ENCODE measurements around the gene EFHC1.

The EFHC1 gene

GRCh38 chr6:52531396-52531795 lies 111.3 kb downstream of the EFHC1 start:
- no peak for DNase-seq (ENCODE audit: low read depth, low spot score)

GRCh38 chr6:52531834-52532233 lies 111.7 kb downstream of the EFHC1 start:
- H3K4me3 ChIP-seq (ENCODE audit: low read length): no peak overlapping the region
- no peak for DNase-seq (ENCODE audit: low read depth, low spot score)

More at GRCh38 chr6:52531396-52531795, 111.3 kb downstream of the EFHC1 start:
- H3K4me3 ChIP-seq (ENCODE audit: low read length): no peak overlapping the region

DNA sequence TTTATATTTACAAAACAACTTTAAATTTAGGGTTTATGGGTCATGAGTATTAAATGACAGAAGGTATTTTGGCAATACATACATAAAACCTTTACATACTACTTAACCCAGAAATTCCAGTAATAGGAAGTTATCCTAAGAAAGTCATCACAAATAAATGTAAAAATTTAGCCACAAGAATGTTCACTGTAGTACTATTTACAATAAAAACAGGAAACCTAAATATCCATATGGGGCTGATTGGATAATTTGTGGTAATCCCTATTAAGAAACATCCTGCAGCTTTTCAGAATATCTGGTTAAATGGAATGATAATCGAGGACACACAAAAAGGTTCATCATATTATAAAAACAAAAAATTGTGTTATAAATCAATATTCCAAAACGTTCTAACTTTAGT lies 112.3 kb downstream of the EFHC1 start:
- DNase-seq (ENCODE audit: low read depth, low spot score): no peak
- no peak overlapping the region for H3K4me3 ChIP-seq (ENCODE audit: low read length)

DNA sequence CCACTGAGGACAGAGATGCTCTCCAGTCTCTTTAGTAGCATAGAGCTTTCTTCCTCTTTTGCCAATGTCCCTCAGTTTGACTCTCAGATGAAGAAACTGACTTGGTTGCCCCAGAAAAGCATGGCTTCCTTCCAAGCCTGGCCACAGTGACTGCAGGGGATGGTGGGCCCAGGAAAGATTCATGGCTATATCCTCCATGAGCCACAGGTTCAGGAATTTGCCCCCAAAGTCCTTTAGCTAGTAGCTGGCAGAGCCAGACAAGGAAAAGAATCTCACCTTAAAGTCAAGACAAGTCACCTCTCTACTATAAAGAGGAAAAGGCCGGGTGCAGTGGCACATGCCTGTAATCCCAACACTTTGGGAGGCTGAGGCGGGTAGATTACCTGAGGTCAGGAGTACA lies 113.3 kb downstream of the EFHC1 start:
- no peak overlapping the region for H3K4me3 ChIP-seq (ENCODE audit: low read length)
- no peak for DNase-seq (ENCODE audit: low read depth, low spot score)

GRCh38 chr6:52534363-52534762 lies 114.2 kb downstream of the EFHC1 start:
- no peak for DNase-seq (ENCODE audit: low read depth, low spot score)
- H3K4me3 ChIP-seq (ENCODE audit: low read length): no peak overlapping the region

GRCh38 chr6:52534966-52535390 lies 114.8 kb downstream of the EFHC1 start:
- peak overlapping the region; percentile 11 for H3K4me3 ChIP-seq (ENCODE audit: low read length)
- DNase-seq (ENCODE audit: low read depth, low spot score): peak; percentile 92

DNA sequence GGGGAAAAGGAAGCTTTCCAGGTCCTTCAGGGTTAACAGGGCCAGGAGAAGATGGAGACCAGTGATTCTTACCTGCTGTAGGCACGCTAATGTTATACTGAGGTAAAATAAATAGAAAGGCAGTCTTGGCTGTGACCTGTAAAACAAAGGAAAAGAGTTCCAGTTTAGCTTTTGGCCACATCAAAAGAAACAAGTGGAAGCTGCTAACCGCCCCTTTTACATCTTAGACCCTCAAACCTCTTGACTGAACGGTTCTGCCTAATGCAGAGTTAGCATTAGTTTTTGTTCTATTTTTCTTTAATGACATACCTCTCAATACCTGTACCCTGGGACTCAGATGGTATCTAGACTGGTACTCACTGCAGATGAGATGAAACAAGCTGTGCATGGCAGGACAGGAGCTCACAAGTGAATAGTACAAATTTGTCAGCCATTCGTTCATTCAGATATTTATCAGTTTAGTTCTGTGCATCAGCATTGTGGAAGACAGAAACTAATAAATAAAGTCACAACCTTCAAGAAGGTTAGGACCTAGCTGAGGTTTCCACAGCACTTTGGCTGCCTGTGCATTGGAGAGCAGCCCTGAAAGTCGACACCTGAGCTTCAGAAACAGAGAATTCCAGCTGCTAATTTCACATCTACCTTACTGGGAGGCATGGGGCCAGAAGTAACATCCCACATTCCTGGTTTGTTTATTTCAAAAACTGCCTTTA lies 115.7 kb downstream of the EFHC1 start:
- DNase-seq (ENCODE audit: low read depth, low spot score): peak; percentile 88
- peak overlapping the region; percentile 25 for H3K4me3 ChIP-seq (ENCODE audit: low read length)

GRCh38 chr6:52536424-52536916 lies 116.3 kb downstream of the EFHC1 start:
- peak; percentile 43 for DNase-seq (ENCODE audit: low read depth, low spot score)
- H3K4me3 ChIP-seq (ENCODE audit: low read length): peak overlapping the region; percentile 25

DNA sequence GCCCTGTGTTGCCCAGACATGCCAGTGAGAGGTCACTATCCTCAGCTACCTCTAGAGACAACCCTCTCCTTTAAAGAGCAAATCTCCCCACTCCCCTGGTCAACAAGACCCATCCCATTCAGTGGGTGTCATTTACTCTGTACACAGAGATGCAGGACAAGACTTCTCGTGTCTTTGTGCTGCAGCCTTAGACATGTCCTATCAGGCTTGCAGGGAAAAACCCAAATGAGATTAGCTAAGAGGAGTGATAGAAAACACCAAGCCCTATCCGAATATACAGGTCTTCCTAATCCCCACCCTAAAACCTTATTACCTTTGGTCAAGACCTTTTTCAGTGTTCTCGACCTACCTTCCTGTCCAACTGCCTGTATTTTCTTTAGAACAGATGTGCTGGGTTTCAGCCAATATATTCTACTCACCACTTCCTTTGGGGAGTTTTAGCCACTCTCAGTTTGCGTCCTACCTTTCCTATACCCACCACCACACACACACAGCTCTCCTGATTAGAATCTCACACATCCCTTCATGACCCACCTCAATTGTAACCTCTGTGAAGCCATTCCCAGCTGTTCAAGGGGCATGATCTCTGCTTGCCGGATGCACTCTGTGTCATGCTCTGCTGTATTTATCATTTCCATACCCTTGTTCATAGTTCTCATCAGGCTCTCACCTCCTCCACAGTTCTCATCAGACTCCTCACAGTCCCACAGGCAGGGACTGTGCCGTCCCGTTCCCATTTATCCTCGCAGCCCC lies 117.0 kb downstream of the EFHC1 start:
- DNase-seq (ENCODE audit: low read depth, low spot score): peak; percentile 95
- H3K4me3 ChIP-seq (ENCODE audit: low read length): peak overlapping the region; percentile 35

GRCh38 chr6:52538252-52538900 lies 118.2 kb downstream of the EFHC1 start:
- peak overlapping the region; percentile 35; the same call in 1 of the 2 replicates for H3K4me3 ChIP-seq (ENCODE audit: low read length)
- no peak for DNase-seq (ENCODE audit: low read depth, low spot score)

GRCh38 chr6:52538901-52539354 lies 118.8 kb downstream of the EFHC1 start:
- no peak overlapping the region for H3K4me3 ChIP-seq (ENCODE audit: low read length)
- no peak for DNase-seq (ENCODE audit: low read depth, low spot score)

- H3K4me3 ChIP-seq (ENCODE audit: low read length): no peak overlapping the region
- DNase-seq (ENCODE audit: low read depth, low spot score): no peak
Observed at GRCh38 chr6:52539607-52540006, 119.5 kb downstream of the EFHC1 start.

- no peak for DNase-seq (ENCODE audit: low read depth, low spot score)
- no peak overlapping the region for H3K4me3 ChIP-seq (ENCODE audit: low read length)
Observed at GRCh38 chr6:52540286-52540902, 120.3 kb downstream of the EFHC1 start.

GRCh38 chr6:52541135-52541534 lies 121.0 kb downstream of the EFHC1 start:
- H3K4me3 ChIP-seq (ENCODE audit: low read length): no peak overlapping the region
- DNase-seq (ENCODE audit: low read depth, low spot score): no peak

DNA sequence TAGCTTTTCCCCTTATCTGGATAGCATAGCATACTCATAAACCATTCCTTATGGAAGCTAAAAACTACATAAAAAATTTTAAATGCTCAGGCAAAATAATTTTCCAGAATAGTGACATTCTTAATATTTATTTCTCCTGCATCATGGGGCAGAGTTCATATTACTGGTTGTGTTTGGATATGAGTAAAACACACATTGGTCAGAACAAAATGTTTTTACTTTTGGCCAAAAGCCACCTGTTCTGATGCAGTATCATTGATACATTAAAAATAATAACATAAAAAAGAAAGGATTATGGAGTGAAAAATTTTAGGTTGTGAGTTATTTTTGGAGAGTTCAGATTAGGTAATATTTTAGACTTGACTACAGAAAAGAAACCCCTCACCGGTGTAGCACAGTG lies 123.1 kb downstream of the EFHC1 start:
- H3K4me3 ChIP-seq (ENCODE audit: low read length): no peak overlapping the region
- no peak for DNase-seq (ENCODE audit: low read depth, low spot score)

DNA sequence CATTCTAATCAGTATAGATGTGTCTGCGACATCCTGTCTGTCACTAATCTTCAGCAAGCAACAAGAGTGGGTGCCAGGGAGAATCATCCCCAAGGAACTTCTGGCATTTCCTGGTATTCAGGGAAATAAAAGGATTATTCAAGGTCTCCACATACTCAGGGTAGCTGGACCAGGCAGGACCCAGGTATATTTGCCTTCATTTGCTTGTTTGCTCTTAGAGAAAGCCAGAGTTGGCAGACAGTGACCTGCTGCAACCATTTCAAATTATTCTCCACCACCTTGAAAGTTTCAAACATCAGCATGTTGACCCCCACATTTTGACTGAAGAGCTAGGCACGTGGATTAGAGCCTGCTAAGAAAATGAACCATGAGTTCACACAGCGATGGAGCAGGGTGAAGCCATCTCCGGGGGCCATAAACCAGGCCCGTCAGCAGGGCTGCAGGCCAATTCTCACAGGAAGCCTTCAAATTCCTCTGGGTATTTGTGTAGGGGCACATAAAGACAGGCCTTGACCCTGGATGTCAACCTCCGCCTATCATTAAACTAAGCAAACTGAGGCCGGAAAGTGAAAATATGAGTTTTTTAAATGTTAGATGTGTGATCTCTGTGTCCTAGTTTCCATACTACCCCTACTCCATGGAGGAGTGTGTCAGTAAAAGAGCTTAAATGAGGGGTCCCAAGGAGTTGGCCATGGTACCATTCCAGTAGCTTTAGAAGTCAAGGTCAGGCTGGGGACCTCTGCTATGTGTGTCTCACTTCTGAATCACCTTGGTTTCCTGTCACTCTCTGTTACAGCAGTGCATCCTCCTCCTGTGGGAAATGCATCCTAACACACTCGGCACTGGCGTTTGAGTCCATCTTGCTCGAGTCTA lies 123.8 kb downstream of the EFHC1 start:
- no peak overlapping the region for H3K4me3 ChIP-seq (ENCODE audit: low read length)
- no peak for DNase-seq (ENCODE audit: low read depth, low spot score)

GRCh38 chr6:52544602-52545405 lies 124.7 kb downstream of the EFHC1 start:
- no peak for DNase-seq (ENCODE audit: low read depth, low spot score)
- no peak overlapping the region for H3K4me3 ChIP-seq (ENCODE audit: low read length)

All from Jurkat, Clone E6-1 (cell line).